Neural progenitor cell (in vitro differentiated cells): ENCODE measurements around the gene ING1. TPM values are rescaled to one million over a fixed set of nuclear protein-coding genes. Genes with fewer than 3 reads are reported as not detected.

ENCODE experiments used
- DNase-seq: peaks from one replicate; pipeline ENCODE4 v3.0.0-alpha.2; 2016; ENCODE audit warnings: low spot score
- H2AFZ ChIP-seq: fragments of 200-600 bp; sonication (generic); replicated peaks from 2 replicates; pipeline ENCODE4 v1.6.1; 2016; ENCODE audit warnings: antibody characterized with exemption
- H3F3A ChIP-seq: fragments of 200-600 bp; sonication (generic); 2 replicates; pipeline ENCODE4 v1.6.1; 2016; ENCODE audit warnings: antibody characterized with exemption, low read depth
- H3K27ac ChIP-seq: fragments of 200-600 bp; sonication (generic); 2 replicates; pipeline ENCODE4 v1.5.1; 2016; ENCODE audit warnings: mild to moderate bottlenecking
- H3K27me3 ChIP-seq: fragments of 200-600 bp; sonication (generic); 2 replicates; pipeline ENCODE4 v1.6.1; 2016; ENCODE audit warnings: mild to moderate bottlenecking, moderate library complexity
- H3K36me3 ChIP-seq: fragments of 200-600 bp; sonication (generic); 2 replicates; pipeline ENCODE4 v1.5.1; 2016
- H3K4me1 ChIP-seq: fragments of 200-600 bp; sonication (generic); 2 replicates; pipeline ENCODE4 v1.6.1; 2016; ENCODE audit warnings: mixed run types
- H3K4me2 ChIP-seq: fragments of 200-600 bp; sonication (generic); 2 replicates; pipeline ENCODE4 v1.6.1; 2016
- H3K4me3 ChIP-seq: fragments of 200-600 bp; sonication (generic); 2 replicates; pipeline ENCODE4 v1.5.1; 2016
- H3K79me2 ChIP-seq: fragments of 200-600 bp; sonication (generic); 2 replicates; pipeline ENCODE4 v1.6.1; 2016; ENCODE audit warnings: low read depth
- H3K9ac ChIP-seq: fragments of 200-600 bp; sonication (generic); 2 replicates; pipeline ENCODE4 v1.6.1; 2016
- H3K9me3 ChIP-seq: fragments of 200-600 bp; sonication (generic); 2 replicates; pipeline ENCODE4 v1.5.1; 2016; ENCODE audit warnings: low read depth
- H4K20me1 ChIP-seq: fragments of 200-600 bp; sonication (generic); 2 replicates; pipeline ENCODE4 v1.6.1; 2016; ENCODE audit warnings: low read depth
- H3K27ac Mint-ChIP-seq: 3 replicates; pipeline ENCODE4 v1.8.0; 2021; ENCODE audit warnings: mixed read lengths
- H3K27me3 Mint-ChIP-seq: 2 replicates; pipeline ENCODE4 v1.8.0; 2022; ENCODE audit warnings: low read depth, mild to moderate bottlenecking, inconsistent platforms, moderate library complexity, mixed read lengths; ENCODE audit not compliant: insufficient read depth
- H3K36me3 Mint-ChIP-seq: 3 replicates; pipeline ENCODE4 v1.8.0; 2021; ENCODE audit warnings: mixed read lengths
- H3K4me1 Mint-ChIP-seq: 3 replicates; pipeline ENCODE4 v1.8.0; 2021; ENCODE audit warnings: mixed read lengths
- H3K4me3 Mint-ChIP-seq: 3 replicates; pipeline ENCODE4 v1.8.0; 2021; ENCODE audit warnings: mild to moderate bottlenecking, moderate library complexity, mixed read lengths
- H3K9me3 Mint-ChIP-seq: 3 replicates; pipeline ENCODE4 v1.8.0; 2020; ENCODE audit warnings: mixed read lengths
- CTCF ChIP-seq: fragments of 200-600 bp; sonication (generic); IDR thresholded peaks from 2 replicates; pipeline ENCODE4 v1.5.1; 2017; ENCODE audit warnings: antibody characterized with exemption, mild to moderate bottlenecking
- EZH2 ChIP-seq: fragments of 200-600 bp; sonication (generic); IDR thresholded peaks from 2 replicates; pipeline ENCODE4 v1.6.1; 2017; ENCODE audit warnings: antibody characterized with exemption, mild to moderate bottlenecking, moderate library complexity
- EZH2phosphoT487 ChIP-seq: fragments of 200-600 bp; sonication (generic); IDR thresholded peaks from 2 replicates; pipeline ENCODE4 v1.6.1; 2017; ENCODE audit warnings: antibody characterized with exemption
- total RNA-seq: library from RNA; depleted of rRNA; stranded (reverse); fragments of >200 nt; gene quantifications from 2 replicates; pipeline ENCODE4 v1.2.3, GENCODE V29; 2015; ENCODE audit warnings: low replicate concordance

ING1 gene
- total RNA-seq, 1 donor from 2014 or later, result 14.7 TPM

GRCh38 chr13:110712081-110712848 lies 1.2 kb upstream of the ING1 start:
- H3K36me3 ChIP-seq, result no peaks in the 10 kb centered on the region
- Mint-ChIP-seq H3K4me1 (peaks cover 17% of the 10 kb centered on the region), H3K4me3 (peak overlapping the region; percentile 98), H3K9me3 (peaks cover 3% of the 10 kb centered on the region), H3K27me3 (peaks cover 16% of the 10 kb centered on the region), H3K27ac (peak overlapping the region; percentile 100), H3K36me3 (peaks cover 4% of the 10 kb centered on the region)
- DNase-seq, result peak; percentile 95
- peaks cover 13% of the 10 kb centered on the region for H3K4me1 ChIP-seq
- peak overlapping the region; percentile 11 for H2AFZ ChIP-seq
- H3F3A ChIP-seq, result peaks cover 46% of the 10 kb centered on the region
- H3K9ac ChIP-seq, result peak overlapping the region; percentile 93
- TF ChIP-seq EZH2 (no peak), CTCF (no peak), EZH2phosphoT487 (no peak)
- H4K20me1 ChIP-seq, result peaks cover 20% of the 10 kb centered on the region
- no peaks in the 10 kb centered on the region for H3K9me3 ChIP-seq
- peak overlapping the region; percentile 96 for H3K4me3 ChIP-seq
- H3K27me3 ChIP-seq, result no peaks in the 10 kb centered on the region
- H3K27ac ChIP-seq, result peak overlapping the region; percentile 98
- peaks cover 39% of the 10 kb centered on the region for H3K79me2 ChIP-seq
- H3K4me2 ChIP-seq, result peak overlapping the region; percentile 81

- Mint-ChIP-seq H3K4me1 (peaks cover 22% of the 10 kb centered on the region), H3K4me3 (peak overlapping the region; percentile 98), H3K36me3 (peaks cover 4% of the 10 kb centered on the region), H3K9me3 (peaks cover 3% of the 10 kb centered on the region), H3K27ac (peak overlapping the region; percentile 98), H3K27me3 (peaks cover 16% of the 10 kb centered on the region)
- peaks cover 28% of the 10 kb centered on the region for H4K20me1 ChIP-seq
- H3K4me2 ChIP-seq, result peak overlapping the region; percentile 85
- peak overlapping the region; percentile 93 for H3K9ac ChIP-seq
- H3K4me1 ChIP-seq, result peaks cover 20% of the 10 kb centered on the region
- no peak overlapping the region for H2AFZ ChIP-seq
- no peaks in the 10 kb centered on the region for H3K36me3 ChIP-seq
- H3K79me2 ChIP-seq, result peaks cover 47% of the 10 kb centered on the region
- H3K27me3 ChIP-seq, result no peaks in the 10 kb centered on the region
- H3K4me3 ChIP-seq, result peak overlapping the region; percentile 96
- TF ChIP-seq EZH2 (no peak), CTCF (no peak), EZH2phosphoT487 (no peak)
- DNase-seq, result peak; percentile 99
- no peaks in the 10 kb centered on the region for H3K9me3 ChIP-seq
- peak overlapping the region; percentile 98 for H3K27ac ChIP-seq
- H3F3A ChIP-seq, result peaks cover 39% of the 10 kb centered on the region
Measured at GRCh38 chr13:110712849-110713641, 455 bp upstream of the ING1 start.

- Histone ChIP-seq H3K27me3 (no peaks in the 10 kb centered on the region), H3K4me1 (peaks cover 20% of the 10 kb centered on the region), H3F3A (peaks cover 39% of the 10 kb centered on the region), H4K20me1 (peaks cover 39% of the 10 kb centered on the region), H3K9ac (peak overlapping the region; percentile 80), H2AFZ (no peak overlapping the region), H3K4me3 (peak overlapping the region; percentile 96), H3K9me3 (no peaks in the 10 kb centered on the region), H3K4me2 (peak overlapping the region; percentile 85), H3K36me3 (no peaks in the 10 kb centered on the region), H3K27ac (peak overlapping the region; percentile 76), H3K79me2 (peaks cover 58% of the 10 kb centered on the region)
- peaks cover 16% of the 10 kb centered on the region for H3K27me3 Mint-ChIP-seq
- peak; percentile 74 for DNase-seq
- peaks cover 22% of the 10 kb centered on the region for H3K4me1 Mint-ChIP-seq
- H3K9me3 Mint-ChIP-seq, result peaks cover 3% of the 10 kb centered on the region
- peak overlapping the region; percentile 79 for H3K27ac Mint-ChIP-seq
- peaks cover 8% of the 10 kb centered on the region for H3K36me3 Mint-ChIP-seq
- H3K4me3 Mint-ChIP-seq, result peak overlapping the region; percentile 100
- peak; percentile 12 for TF ChIP-seq CTCF
- no peak for TF ChIP-seq EZH2
Measured at GRCh38 chr13:110713981-110714796, 689 bp downstream of the ING1 start.
